ENCODE data around the gene PRDM16.

The PRDM16 gene

GRCh38 chr1:3330771-3331245 is 261.8 kb downstream of the PRDM16 start:
- no peak for TF ChIP-seq EZH2 (IDR thresholded peaks at IDR 0.05; ENCODE audit: borderline replicate concordance, low read length)
- TF ChIP-seq CTCF (IDR thresholded peaks at IDR 0.05; ENCODE audit: low read length), result no peak
- no peaks in the 10 kb centered on the region for H3K4me1 ChIP-seq (ENCODE audit: insufficient read depth, low read length, severe bottlenecking)
- H2AFZ ChIP-seq (ENCODE audit: low read length), result no peak overlapping the region
- no peaks in the 10 kb centered on the region for H3F3A ChIP-seq (ENCODE audit: insufficient read depth, low read length)
- H3K9me2 ChIP-seq (ENCODE audit: low read depth, low read length), result no peaks in the 10 kb centered on the region
- H3K27me3 ChIP-seq (ENCODE audit: insufficient read depth, low read length), result no peaks in the 10 kb centered on the region; the same call in 1 of the 2 replicates
- H3K4me3 ChIP-seq (ENCODE audit: low read depth, low read length, poor library complexity, severe bottlenecking), result no peak overlapping the region
- no peaks in the 10 kb centered on the region for H3K9me3 ChIP-seq (ENCODE audit: low read length)
- H3K4me2 ChIP-seq (ENCODE audit: low read length), result no peak overlapping the region
- H4K20me1 ChIP-seq (ENCODE audit: insufficient read depth, low read length), result no peaks in the 10 kb centered on the region
- no peak overlapping the region for H3K27ac ChIP-seq (ENCODE audit: low read depth, low read length, poor library complexity, severe bottlenecking)
- H3K79me2 ChIP-seq (ENCODE audit: insufficient read depth, low read length), result no peaks in the 10 kb centered on the region
- H3K9ac ChIP-seq (ENCODE audit: low read length), result no peak overlapping the region
- no peaks in the 10 kb centered on the region for H3K36me3 ChIP-seq (ENCODE audit: insufficient read depth, low read length)

- no peaks in the 10 kb centered on the region for H3K4me1 ChIP-seq (ENCODE audit: insufficient read depth, low read length, severe bottlenecking)
- no peaks in the 10 kb centered on the region for H3K79me2 ChIP-seq (ENCODE audit: insufficient read depth, low read length)
- H3K36me3 ChIP-seq (ENCODE audit: insufficient read depth, low read length), result no peaks in the 10 kb centered on the region
- H3F3A ChIP-seq (ENCODE audit: insufficient read depth, low read length), result no peaks in the 10 kb centered on the region
- H3K4me2 ChIP-seq (ENCODE audit: low read length), result no peak overlapping the region
- H3K27ac ChIP-seq (ENCODE audit: low read depth, low read length, poor library complexity, severe bottlenecking), result no peak overlapping the region
- no peak overlapping the region for H3K9ac ChIP-seq (ENCODE audit: low read length)
- H3K4me3 ChIP-seq (ENCODE audit: low read depth, low read length, poor library complexity, severe bottlenecking), result no peak overlapping the region
- H3K9me3 ChIP-seq (ENCODE audit: low read length), result no peaks in the 10 kb centered on the region
- no peaks in the 10 kb centered on the region for H4K20me1 ChIP-seq (ENCODE audit: insufficient read depth, low read length)
- no peak overlapping the region for H2AFZ ChIP-seq (ENCODE audit: low read length)
- no peaks in the 10 kb centered on the region for H3K9me2 ChIP-seq (ENCODE audit: low read depth, low read length)
- no peak for TF ChIP-seq EZH2 (IDR thresholded peaks at IDR 0.05; ENCODE audit: borderline replicate concordance, low read length)
- no peaks in the 10 kb centered on the region; the same call in 1 of the 2 replicates for H3K27me3 ChIP-seq (ENCODE audit: insufficient read depth, low read length)
These were observed 262.6 kb downstream of the PRDM16 start for GRCh38 chr1:3331564-3331963.

- Histone ChIP-seq H4K20me1 (ENCODE audit: insufficient read depth, low read length) (no peaks in the 10 kb centered on the region), H3K27me3 (ENCODE audit: insufficient read depth, low read length) (no peaks in the 10 kb centered on the region; the same call in 1 of the 2 replicates), H3K79me2 (ENCODE audit: insufficient read depth, low read length) (no peaks in the 10 kb centered on the region), H3K4me1 (ENCODE audit: insufficient read depth, low read length, severe bottlenecking) (no peaks in the 10 kb centered on the region), H2AFZ (ENCODE audit: low read length) (no peak overlapping the region), H3K9ac (ENCODE audit: low read length) (no peak overlapping the region), H3K9me2 (ENCODE audit: low read depth, low read length) (no peaks in the 10 kb centered on the region), H3K9me3 (ENCODE audit: low read length) (no peaks in the 10 kb centered on the region), H3F3A (ENCODE audit: insufficient read depth, low read length) (no peaks in the 10 kb centered on the region), H3K36me3 (ENCODE audit: insufficient read depth, low read length) (no peaks in the 10 kb centered on the region), H3K4me3 (ENCODE audit: low read depth, low read length, poor library complexity, severe bottlenecking) (no peak overlapping the region), H3K4me2 (ENCODE audit: low read length) (no peak overlapping the region), H3K27ac (ENCODE audit: low read depth, low read length, poor library complexity, severe bottlenecking) (no peak overlapping the region)
- TF ChIP-seq CTCF (IDR thresholded peaks at IDR 0.05; ENCODE audit: low read length) (no peak), EZH2 (IDR thresholded peaks at IDR 0.05; ENCODE audit: borderline replicate concordance, low read length) (no peak)
These were observed 263.0 kb downstream of the PRDM16 start for GRCh38 chr1:3332043-3332442.

GRCh38 chr1:3332662-3333061 is 263.7 kb downstream of the PRDM16 start:
- H3K4me2 ChIP-seq (ENCODE audit: low read length), result no peak overlapping the region
- no peak overlapping the region for H3K9ac ChIP-seq (ENCODE audit: low read length)
- no peaks in the 10 kb centered on the region for H4K20me1 ChIP-seq (ENCODE audit: insufficient read depth, low read length)
- TF ChIP-seq CTCF (IDR thresholded peaks at IDR 0.05; ENCODE audit: low read length) (no peak), EZH2 (IDR thresholded peaks at IDR 0.05; ENCODE audit: borderline replicate concordance, low read length) (no peak)
- H3K36me3 ChIP-seq (ENCODE audit: insufficient read depth, low read length), result no peaks in the 10 kb centered on the region
- no peak overlapping the region for H2AFZ ChIP-seq (ENCODE audit: low read length)
- H3K4me3 ChIP-seq (ENCODE audit: low read depth, low read length, poor library complexity, severe bottlenecking), result no peak overlapping the region
- H3K27me3 ChIP-seq (ENCODE audit: insufficient read depth, low read length), result no peaks in the 10 kb centered on the region; the same call in 1 of the 2 replicates
- no peaks in the 10 kb centered on the region for H3K9me2 ChIP-seq (ENCODE audit: low read depth, low read length)
- no peaks in the 10 kb centered on the region for H3K4me1 ChIP-seq (ENCODE audit: insufficient read depth, low read length, severe bottlenecking)
- no peaks in the 10 kb centered on the region for H3K9me3 ChIP-seq (ENCODE audit: low read length)
- no peak overlapping the region for H3K27ac ChIP-seq (ENCODE audit: low read depth, low read length, poor library complexity, severe bottlenecking)
- H3K79me2 ChIP-seq (ENCODE audit: insufficient read depth, low read length), result no peaks in the 10 kb centered on the region
- no peaks in the 10 kb centered on the region for H3F3A ChIP-seq (ENCODE audit: insufficient read depth, low read length)

Measured in OCI-LY1 (cell line).